Measurements from ENCODE around the gene TUBGCP6. TPM values are rescaled to one million over a fixed set of nuclear protein-coding genes. Genes with fewer than 3 reads are reported as not detected.

Gene TUBGCP6
- total RNA-seq, 1 donor from 2014 or later = 103 TPM

DNA sequence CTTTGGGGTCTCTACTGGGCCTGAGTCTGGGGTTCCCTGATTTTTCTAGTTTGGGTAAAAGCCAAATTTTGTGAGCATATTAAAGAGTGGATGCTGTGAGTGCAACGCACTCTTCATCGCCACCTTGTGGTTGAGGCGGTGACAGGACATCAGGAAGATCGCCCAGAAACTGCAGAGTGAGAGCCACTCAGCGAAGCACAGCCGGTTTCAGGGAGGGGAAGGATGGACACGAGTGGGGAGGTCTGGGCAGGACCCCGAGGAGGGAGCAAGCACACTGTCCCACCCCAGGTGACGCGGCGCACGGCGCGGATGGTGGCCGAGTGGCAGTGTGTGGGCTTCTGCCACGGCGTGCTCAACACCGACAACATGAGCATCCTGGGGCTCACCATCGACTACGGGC, 34.9 kb downstream of the TUBGCP6 start:
- CTCF ChIA-PET = no interaction called here
- no peak overlapping the region for H3K4me3 Mint-ChIP-seq

DNA sequence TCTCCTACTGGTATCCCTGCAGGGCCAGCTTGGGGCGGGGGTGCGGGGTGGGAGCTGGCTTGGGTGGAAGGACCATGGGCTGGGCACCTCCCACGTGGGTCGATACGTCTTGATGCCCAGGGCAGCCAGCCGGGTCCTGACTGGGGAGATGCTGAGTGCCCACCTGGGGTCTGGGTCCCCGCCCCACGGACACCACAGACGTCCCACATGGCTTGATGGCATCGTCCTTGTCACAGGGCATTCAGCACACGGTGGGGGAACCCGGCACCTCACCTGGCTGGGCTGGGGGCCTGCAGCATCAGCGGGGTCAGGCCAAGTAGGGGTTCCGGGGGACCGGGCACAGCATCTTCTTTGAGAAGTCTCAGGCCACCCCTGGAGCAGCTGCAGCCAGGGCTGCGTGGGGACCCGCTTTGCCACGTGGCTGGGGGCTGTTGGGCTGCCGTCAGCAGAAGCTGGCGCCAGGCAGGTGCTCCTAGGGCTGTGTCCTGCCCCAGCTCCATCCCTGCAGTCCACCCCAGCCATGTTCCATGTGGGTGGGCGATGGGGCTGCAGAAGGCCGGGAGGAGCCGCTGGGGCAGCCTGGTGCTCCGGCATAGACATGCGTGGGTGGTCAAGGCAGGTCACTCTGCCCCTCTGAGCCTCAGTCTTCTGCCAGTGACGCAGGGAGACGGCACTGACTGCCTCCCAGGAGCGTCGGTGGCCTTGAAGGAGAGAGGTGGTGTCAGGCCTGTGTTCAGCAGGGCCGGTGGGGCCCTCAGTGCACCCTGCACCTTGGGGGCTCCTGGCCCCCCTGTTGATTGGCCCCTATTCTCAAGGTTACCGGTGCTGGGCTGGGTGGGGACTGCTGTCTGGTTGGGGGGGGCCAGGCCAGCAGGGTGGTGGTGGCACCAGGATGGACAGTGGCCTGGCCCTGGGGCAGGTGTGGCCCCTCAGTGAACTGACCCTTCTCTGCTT, 35.6 kb downstream of the TUBGCP6 start:
- Mint-ChIP-seq H3K27ac (peak overlapping the region; percentile 35), H3K27me3 (no peaks in the 10 kb centered on the region), H3K4me3 (no peak overlapping the region), H3K4me1 (peaks cover 29% of the 10 kb centered on the region), H3K36me3 (ENCODE audit: low read depth) (peaks cover 66% of the 10 kb centered on the region), H3K9me3 (no peaks in the 10 kb centered on the region)
- CTCF ChIA-PET = interaction anchor here (1.1 to 4.0 kb wide), 4 partner anchors 18 to 278 kb away, joined by 4 to 39 read pairs (median 10); no protein-coding TSS in a partner anchor
- ATAC-seq (ENCODE audit: low read depth) (no peak), DNase-seq (no peak)
- POLR2A ChIA-PET = interaction anchor here (1.6 to 5.0 kb wide), 4 partner anchors 14 to 60 kb away, joined by 5 to 55 read pairs (median 16); no protein-coding TSS in a partner anchor
- intact Hi-C loops (cut with micrococcal nuclease) = loop anchor here (1.0 to 10.0 kb wide), 6 partner anchors 19 to 442 kb away; partner anchors contain the start of genes IL17REL and ZBED4
- TF ChIP-seq, protein P1, sequence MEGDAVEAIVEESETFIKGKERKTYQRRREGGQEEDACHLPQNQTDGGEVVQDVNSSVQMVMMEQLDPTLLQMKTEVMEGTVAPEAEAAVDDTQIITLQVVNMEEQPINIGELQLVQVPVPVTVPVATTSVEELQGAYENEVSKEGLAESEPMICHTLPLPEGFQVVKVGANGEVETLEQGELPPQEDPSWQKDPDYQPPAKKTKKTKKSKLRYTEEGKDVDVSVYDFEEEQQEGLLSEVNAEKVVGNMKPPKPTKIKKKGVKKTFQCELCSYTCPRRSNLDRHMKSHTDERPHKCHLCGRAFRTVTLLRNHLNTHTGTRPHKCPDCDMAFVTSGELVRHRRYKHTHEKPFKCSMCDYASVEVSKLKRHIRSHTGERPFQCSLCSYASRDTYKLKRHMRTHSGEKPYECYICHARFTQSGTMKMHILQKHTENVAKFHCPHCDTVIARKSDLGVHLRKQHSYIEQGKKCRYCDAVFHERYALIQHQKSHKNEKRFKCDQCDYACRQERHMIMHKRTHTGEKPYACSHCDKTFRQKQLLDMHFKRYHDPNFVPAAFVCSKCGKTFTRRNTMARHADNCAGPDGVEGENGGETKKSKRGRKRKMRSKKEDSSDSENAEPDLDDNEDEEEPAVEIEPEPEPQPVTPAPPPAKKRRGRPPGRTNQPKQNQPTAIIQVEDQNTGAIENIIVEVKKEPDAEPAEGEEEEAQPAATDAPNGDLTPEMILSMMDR (IDR thresholded peaks at IDR 0.05) = no peak

More for the DNA sequence above, 34.9 kb downstream of the TUBGCP6 start:
- DNase-seq (peak; percentile 60), ATAC-seq (ENCODE audit: low read depth) (peak; percentile 54)
- H3K9me3 Mint-ChIP-seq = no peaks in the 10 kb centered on the region
- H3K27ac Mint-ChIP-seq = peak overlapping the region; percentile 35
- TF ChIP-seq, protein P1 (IDR thresholded peaks at IDR 0.05) = no peak
- peaks cover 64% of the 10 kb centered on the region for H3K36me3 Mint-ChIP-seq (ENCODE audit: low read depth)
- peaks cover 27% of the 10 kb centered on the region for H3K4me1 Mint-ChIP-seq
- POLR2A ChIA-PET = interaction anchor here (5.0 kb wide), 1 partner anchor 19 kb away, joined by 55 read pairs; no protein-coding TSS in a partner anchor
- H3K27me3 Mint-ChIP-seq = no peaks in the 10 kb centered on the region
- intact Hi-C loops (cut with micrococcal nuclease) = loop anchor here (1.0 to 10.0 kb wide), 7 partner anchors 20 to 443 kb away; partner anchors contain the start of genes IL17REL and ZBED4

DNA sequence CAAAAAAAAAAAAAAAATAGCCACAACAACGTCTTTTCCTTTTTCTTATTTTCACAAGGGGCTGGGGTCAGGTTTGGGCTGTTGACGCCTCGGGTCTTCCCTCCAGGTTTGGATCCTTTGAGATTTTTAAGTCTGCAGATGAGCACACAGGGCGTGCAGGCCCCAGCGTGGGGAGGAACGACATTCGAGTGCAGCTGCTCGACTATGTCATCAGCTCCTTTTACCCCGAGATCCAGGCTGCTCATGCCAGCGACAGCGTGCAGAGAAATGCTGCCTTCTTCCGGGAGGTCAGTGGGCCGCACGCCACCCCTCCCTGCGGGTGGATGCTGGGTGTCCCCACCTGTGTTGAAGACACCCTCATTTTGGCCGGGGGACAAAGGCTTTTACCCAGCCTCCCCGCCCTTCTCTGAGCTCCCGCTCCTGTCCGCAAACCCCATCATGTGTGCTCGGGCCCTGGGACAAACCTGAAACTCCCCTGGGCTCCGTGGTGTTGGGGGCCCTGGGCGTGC, 36.3 kb downstream of the TUBGCP6 start:
- intact Hi-C loops (cut with micrococcal nuclease) = loop anchor here (5.0 to 10.0 kb wide), 3 partner anchors 176 to 354 kb away; partner anchors contain the start of genes IL17REL and ZBED4
- POLR2A ChIA-PET = interaction anchor here (0.6 to 5.0 kb wide), 7 partner anchors 13 to 246 kb away, joined by 3 to 55 read pairs (median 5); no protein-coding TSS in a partner anchor
- peaks cover 68% of the 10 kb centered on the region for H3K36me3 Mint-ChIP-seq (ENCODE audit: low read depth)

DNA sequence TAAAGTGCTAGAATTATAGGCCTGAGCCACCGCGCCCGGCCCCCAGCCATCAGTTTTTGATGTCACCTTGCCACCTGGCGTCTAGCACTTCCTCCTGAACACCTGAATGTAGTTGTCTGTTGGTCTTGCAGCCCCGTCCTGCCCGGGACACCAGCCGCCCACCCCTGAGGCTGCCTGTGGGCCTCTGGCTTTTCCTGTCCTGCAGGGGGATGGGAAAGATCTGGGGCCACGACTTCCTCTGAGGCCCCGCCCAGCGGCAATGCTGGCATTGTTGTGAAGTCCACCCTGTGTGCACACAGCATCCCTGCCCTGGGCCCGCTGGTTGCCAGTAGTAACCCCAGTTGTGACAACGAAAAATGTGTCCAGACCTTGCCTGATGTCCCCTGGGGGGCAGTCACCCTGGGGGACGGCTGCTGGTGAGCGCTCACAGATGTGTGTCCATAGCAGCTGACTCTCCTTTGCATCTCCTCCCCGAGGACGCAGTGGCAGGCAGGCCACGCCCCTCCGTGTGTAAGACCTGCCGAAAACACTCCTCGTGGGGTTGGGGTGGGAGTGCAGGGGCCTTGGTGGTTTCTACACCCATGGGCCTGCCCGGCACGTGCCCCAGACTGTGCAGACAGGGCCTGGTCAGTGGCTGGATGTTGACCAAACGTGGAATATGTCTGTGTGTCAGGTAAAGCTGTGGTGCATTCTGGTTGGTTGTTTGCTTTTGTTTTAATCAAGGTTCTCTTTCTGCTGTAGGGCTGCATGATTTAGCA, 37.3 kb downstream of the TUBGCP6 start:
- Mint-ChIP-seq H3K4me1 (peaks cover 31% of the 10 kb centered on the region), H3K27ac (peak overlapping the region; percentile 41), H3K27me3 (no peaks in the 10 kb centered on the region), H3K4me3 (no peak overlapping the region), H3K36me3 (ENCODE audit: low read depth) (peaks cover 63% of the 10 kb centered on the region), H3K9me3 (no peaks in the 10 kb centered on the region)
- CTCF ChIA-PET = interaction anchor here (1.1 to 4.0 kb wide), 6 partner anchors 17 to 278 kb away, joined by 3 to 39 read pairs (median 6); no protein-coding TSS in a partner anchor
- POLR2A ChIA-PET = interaction anchor here (0.6 to 5.0 kb wide), 8 partner anchors 12 to 370 kb away, joined by 3 to 55 read pairs (median 4); no protein-coding TSS in a partner anchor
- ATAC-seq (ENCODE audit: low read depth) (peak; percentile 76), DNase-seq (peak; percentile 52)
- intact Hi-C loops (cut with micrococcal nuclease) = loop anchor here (5.0 to 10.0 kb wide), 3 partner anchors 175 to 353 kb away; partner anchors contain the start of genes IL17REL and ZBED4
- TF ChIP-seq, protein P1 (IDR thresholded peaks at IDR 0.05) = no peak

More for the DNA sequence above, 36.3 kb downstream of the TUBGCP6 start:
- H3K9me3 Mint-ChIP-seq = no peaks in the 10 kb centered on the region
- DNase-seq (no peak), ATAC-seq (ENCODE audit: low read depth) (no peak)
- TF ChIP-seq, protein P1 (IDR thresholded peaks at IDR 0.05) = no peak
- CTCF ChIA-PET = interaction anchor here (1.1 to 4.0 kb wide), 4 partner anchors 18 to 278 kb away, joined by 4 to 39 read pairs (median 10); no protein-coding TSS in a partner anchor
- H3K27me3 Mint-ChIP-seq = no peaks in the 10 kb centered on the region
- no peak overlapping the region for H3K4me3 Mint-ChIP-seq
- H3K4me1 Mint-ChIP-seq = peaks cover 29% of the 10 kb centered on the region
- H3K27ac Mint-ChIP-seq = no peak overlapping the region

Data from activated B cell treated with CpG ODN at 0.5 μM for 24 hours (primary cell).